HCT116 (cell line): ENCODE measurements around the gene MCTP2.
A peak's percentile ranks its signal among the peaks of the same experiment; 100 is the strongest.

ENCODE experiments used
- CEBPB ChIP-seq: IDR thresholded peaks from 2 replicates; pipeline ENCODE4 v1.6.1; 2012; ENCODE audit warnings: low read depth
- EZH2 ChIP-seq: fragments of 200-600 bp; sonication (generic); IDR thresholded peaks from 2 replicates; pipeline ENCODE4 v1.6.1; 2017; ENCODE audit warnings: antibody characterized with exemption, mixed run types
- EZH2phosphoT487 ChIP-seq: fragments of 200-600 bp; IDR thresholded peaks from 2 replicates; pipeline ENCODE4 v1.6.1; 2018; ENCODE audit warnings: antibody characterized with exemption, borderline replicate concordance
- POLR2A ChIP-seq: IDR thresholded peaks from 2 replicates; pipeline ENCODE4 v1.7.0; 2011; ENCODE audit warnings: borderline replicate concordance; ENCODE audit not compliant: insufficient read depth, insufficient read length; ENCODE audit errors: extremely low read depth
- POLR2AphosphoS5 ChIP-seq: IDR thresholded peaks from 2 replicates; pipeline ENCODE4 v1.6.1; 2011; ENCODE audit warnings: mild to moderate bottlenecking, low read depth, low read length, moderate library complexity
- RAD21 ChIP-seq: IDR thresholded peaks from 2 replicates; pipeline ENCODE4 v1.6.1; 2012; ENCODE audit warnings: low read depth, mild to moderate bottlenecking
- YY1 ChIP-seq: IDR thresholded peaks from 2 replicates; pipeline ENCODE4 v1.6.1; 2011; ENCODE audit warnings: low read length, low read depth, moderate library complexity, mild to moderate bottlenecking; ENCODE audit not compliant: insufficient replicate concordance; ENCODE audit errors: extremely low read depth
- ZNF274 ChIP-seq: fragments of 200-500 bp; sonication (Bioruptor generic); IDR thresholded peaks from 2 replicates; pipeline ENCODE4 v1.6.1; 2014; ENCODE audit warnings: mild to moderate bottlenecking, low read depth, low read length, inconsistent platforms
- TF ChIP-seq, protein P1 (sequence below), 3 experiments: fragments of 200-600 bp in 1 of 3; sonication (generic) in 1 of 3; IDR thresholded peaks in 2 of 3; conservative IDR thresholded peaks in 1 of 3; 2 replicates each; pipeline ENCODE4 v1.5.1; 2012 to 2017; ENCODE audit warnings: low read depth in 2 of 3, low read length in 2 of 3, antibody characterized with exemption in 1 of 3, borderline replicate concordance in 1 of 3, control low read depth in 1 of 3, mild to moderate bottlenecking in 1 of 3, mixed read lengths in 1 of 3, mixed run types in 1 of 3, moderate library complexity in 1 of 3; ENCODE audit not compliant: insufficient read depth in 1 of 3
- TF ChIP-seq, protein P2 (sequence below): IDR thresholded peaks from 2 replicates; pipeline ENCODE4 v1.6.1; 2012

DNA sequence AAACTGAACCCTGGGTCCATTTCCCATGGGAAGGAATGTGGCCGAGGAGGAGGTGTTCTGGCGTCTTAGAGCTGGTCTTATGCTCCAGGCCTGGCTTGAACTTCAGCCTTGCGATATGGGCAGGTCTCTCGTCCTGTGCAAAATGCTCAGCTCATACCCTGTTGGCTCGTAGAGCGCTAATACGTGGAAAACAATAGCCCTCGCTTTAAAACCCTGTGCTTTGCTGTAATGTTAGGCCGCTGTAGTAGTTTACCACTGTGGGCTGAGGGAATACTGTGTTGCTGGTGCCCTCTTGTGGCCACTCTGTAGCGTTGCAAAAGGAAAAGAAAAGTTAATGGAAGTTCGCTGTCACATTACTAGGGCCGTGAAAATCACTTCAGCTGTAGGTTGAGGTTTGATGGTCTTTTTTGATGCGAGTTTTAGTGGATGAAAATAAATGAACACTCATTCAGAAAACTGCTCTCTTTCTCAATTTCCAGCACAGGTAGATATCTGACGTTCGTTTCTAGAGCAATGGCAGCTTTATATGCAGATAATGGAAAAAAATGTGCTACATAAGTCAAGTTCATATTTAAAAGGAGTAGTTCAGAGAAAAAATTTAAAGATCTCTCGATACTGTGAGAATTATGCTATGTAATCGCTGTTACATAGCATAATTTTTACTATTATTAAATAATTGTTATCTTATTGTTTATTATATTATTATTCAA, 92.9 kb downstream of the MCTP2 start:
- TF ChIP-seq, protein P1, sequence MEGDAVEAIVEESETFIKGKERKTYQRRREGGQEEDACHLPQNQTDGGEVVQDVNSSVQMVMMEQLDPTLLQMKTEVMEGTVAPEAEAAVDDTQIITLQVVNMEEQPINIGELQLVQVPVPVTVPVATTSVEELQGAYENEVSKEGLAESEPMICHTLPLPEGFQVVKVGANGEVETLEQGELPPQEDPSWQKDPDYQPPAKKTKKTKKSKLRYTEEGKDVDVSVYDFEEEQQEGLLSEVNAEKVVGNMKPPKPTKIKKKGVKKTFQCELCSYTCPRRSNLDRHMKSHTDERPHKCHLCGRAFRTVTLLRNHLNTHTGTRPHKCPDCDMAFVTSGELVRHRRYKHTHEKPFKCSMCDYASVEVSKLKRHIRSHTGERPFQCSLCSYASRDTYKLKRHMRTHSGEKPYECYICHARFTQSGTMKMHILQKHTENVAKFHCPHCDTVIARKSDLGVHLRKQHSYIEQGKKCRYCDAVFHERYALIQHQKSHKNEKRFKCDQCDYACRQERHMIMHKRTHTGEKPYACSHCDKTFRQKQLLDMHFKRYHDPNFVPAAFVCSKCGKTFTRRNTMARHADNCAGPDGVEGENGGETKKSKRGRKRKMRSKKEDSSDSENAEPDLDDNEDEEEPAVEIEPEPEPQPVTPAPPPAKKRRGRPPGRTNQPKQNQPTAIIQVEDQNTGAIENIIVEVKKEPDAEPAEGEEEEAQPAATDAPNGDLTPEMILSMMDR (IDR thresholded peaks at IDR 0.05 in 2 of 3, conservative IDR thresholded peaks at IDR 0.05 in 1 of 3; ENCODE audit: borderline replicate concordance in 1 of 3, insufficient read depth in 1 of 3, low read depth in 2 of 3, low read length in 2 of 3), result peak; percentile 80 to 95 (median 85)
- TF ChIP-seq POLR2AphosphoS5 (no peak), EZH2phosphoT487 (no peak), EZH2 (no peak), CEBPB (no peak), YY1 (no peak), POLR2A (no peak), RAD21 (peak; percentile 87), ZNF274 (no peak)
- TF ChIP-seq, protein P2, sequence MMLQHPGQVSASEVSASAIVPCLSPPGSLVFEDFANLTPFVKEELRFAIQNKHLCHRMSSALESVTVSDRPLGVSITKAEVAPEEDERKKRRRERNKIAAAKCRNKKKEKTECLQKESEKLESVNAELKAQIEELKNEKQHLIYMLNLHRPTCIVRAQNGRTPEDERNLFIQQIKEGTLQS, result no peak
